Measurements from ENCODE around the gene ABCC9. TPM values are rescaled to one million over a fixed set of nuclear protein-coding genes. Genes with fewer than 3 reads are reported as not detected.

Gene ABCC9
- polyA plus RNA-seq (2012; rRNA removed): 0.02 and 0.06 TPM in 2 replicates
- 0.05 and 0.08 TPM in 2 replicates for polyA plus RNA-seq (2012; cell fraction: cytosol; rRNA removed)
- 0.02 and 0.06 TPM in 2 replicates for polyA plus RNA-seq (2012; cell fraction: nucleus; rRNA removed)

DNA sequence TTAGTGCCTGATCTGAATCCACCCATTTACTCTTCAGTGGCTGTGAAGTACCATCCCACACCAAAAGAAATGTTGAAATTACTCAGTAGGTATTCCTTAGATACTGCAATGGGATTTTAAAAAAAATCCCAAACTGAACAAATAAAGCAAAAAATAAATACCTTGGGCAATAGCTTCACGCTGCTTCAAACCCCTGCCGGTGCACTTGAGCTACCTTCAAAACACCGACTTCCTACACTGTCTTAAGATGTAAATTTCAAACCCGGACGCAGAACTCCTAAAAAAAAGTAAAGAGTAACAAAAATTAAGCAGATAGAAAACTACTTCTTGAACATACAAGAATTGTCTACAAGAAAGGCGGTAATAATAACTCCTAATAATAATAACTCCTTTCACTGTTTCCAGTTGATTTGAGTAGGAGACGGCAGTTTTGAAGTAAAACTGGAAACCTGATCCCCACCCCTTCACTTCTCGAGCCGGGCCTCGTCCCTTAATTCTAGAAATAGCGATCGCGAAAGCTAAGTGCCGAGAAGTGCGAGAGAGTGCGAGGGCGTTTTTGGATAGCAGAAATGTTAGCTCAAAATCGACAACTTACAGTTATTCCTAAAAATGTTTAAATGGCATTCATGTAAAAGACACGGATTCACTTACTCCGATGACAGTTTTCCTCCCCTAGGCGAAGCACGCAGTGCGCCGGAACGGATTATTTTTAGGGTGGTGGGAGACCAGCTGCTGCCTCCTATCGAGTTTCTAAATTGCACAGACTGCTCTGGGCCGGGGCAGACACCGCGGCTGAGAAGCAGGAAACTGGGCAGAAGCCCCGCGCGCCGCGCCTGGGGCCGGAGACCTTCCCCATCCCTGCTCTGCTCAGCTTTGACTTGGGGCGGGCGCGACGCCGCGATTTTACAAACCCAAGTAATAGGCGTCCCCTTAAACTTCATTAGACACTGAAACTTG lies at the start of gene ABCC9:
Gene ABCC9, minus strand, starts transcription at position 878 of the 957 bp plus-strand sequence. CDS start 4,752 bp downstream, outside the sequence.
- peak; percentile 35 for DNase-seq
- H2AFZ ChIP-seq (ENCODE audit: low read depth): no peak within 1 kb of the TSS
- CTCF ChIA-PET: interaction anchor here (1.3 kb wide), 1 partner anchor 83 kb away, joined by 3 read pairs; no protein-coding TSS in a partner anchor
- WGBS (ENCODE audit: low lambda C conversion rate): 15% methylated on average over 30 of the region's 42 CpGs
- no peaks in the 10 kb centered on the region for H3K79me2 ChIP-seq (ENCODE audit: insufficient read depth)
- H3K9me3 ChIP-seq: no peaks in the 10 kb centered on the region
- H3K36me3 ChIP-seq (replicated peaks in 1 of 2; ENCODE audit: control insufficient read depth in 1 of 2, insufficient read depth in 2 of 2, low read length in 1 of 2): no peaks in the 10 kb centered on the region
- H3K27ac ChIP-seq (ENCODE audit: low read depth in 2 of 2, low read length in 1 of 2): no peak within 1 kb of the TSS; a peak in 1 of 4 replicates
- TF ChIP-seq, protein P1, sequence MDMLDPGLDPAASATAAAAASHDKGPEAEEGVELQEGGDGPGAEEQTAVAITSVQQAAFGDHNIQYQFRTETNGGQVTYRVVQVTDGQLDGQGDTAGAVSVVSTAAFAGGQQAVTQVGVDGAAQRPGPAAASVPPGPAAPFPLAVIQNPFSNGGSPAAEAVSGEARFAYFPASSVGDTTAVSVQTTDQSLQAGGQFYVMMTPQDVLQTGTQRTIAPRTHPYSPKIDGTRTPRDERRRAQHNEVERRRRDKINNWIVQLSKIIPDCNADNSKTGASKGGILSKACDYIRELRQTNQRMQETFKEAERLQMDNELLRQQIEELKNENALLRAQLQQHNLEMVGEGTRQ (IDR thresholded peaks at IDR 0.05; ENCODE audit: borderline replicate concordance, low read depth, low read length): no peak
- TF ChIP-seq EZH2phosphoT487 (IDR thresholded peaks at IDR 0.05; ENCODE audit: borderline replicate concordance, low read depth) (no peak), GABPA (IDR thresholded peaks at IDR 0.05; ENCODE audit: low read depth) (no peak), RAD21 (IDR thresholded peaks at IDR 0.05; ENCODE audit: low read length) (no peak), IRF3 (IDR thresholded peaks at IDR 0.05; ENCODE audit: low read depth, low read length) (no peak), NFIC (IDR thresholded peaks at IDR 0.05; ENCODE audit: borderline replicate concordance) (no peak), MAX (IDR thresholded peaks at IDR 0.05; ENCODE audit: low read depth) (no peak), CHD2 (IDR thresholded peaks at IDR 0.05; ENCODE audit: low read length, partially characterized antibody) (no peak), CTCF (IDR thresholded peaks at IDR 0.05) (no peak), ELF1 (IDR thresholded peaks at IDR 0.05) (no peak), SIN3A (IDR thresholded peaks at IDR 0.05; ENCODE audit: borderline replicate concordance, low read depth, low read length) (no peak), MEF2A (IDR thresholded peaks at IDR 0.05; ENCODE audit: borderline replicate concordance, low read depth) (no peak), RXRA (IDR thresholded peaks at IDR 0.05; ENCODE audit: borderline replicate concordance, low read depth) (no peak), RFX5 (IDR thresholded peaks at IDR 0.05; ENCODE audit: low read length) (no peak)
- POLR2A ChIA-PET: no interaction called here
- peak within 1 kb of the TSS; percentile 26 to 46 for H3K4me3 ChIP-seq (ENCODE audit: low read depth in 2 of 2, low read length in 1 of 2)
- H3K9me2 ChIP-seq: no peaks in the 10 kb centered on the region
- H3K4me1 ChIP-seq (ENCODE audit: control insufficient read depth in 1 of 2, insufficient read depth in 2 of 2, low read depth in 1 of 2, low read length in 1 of 2): peaks cover 0 to 5% of the 10 kb centered on the region in 2 experiments; a peak in 1 of 4 replicates
- H3F3A ChIP-seq (replicated peaks; ENCODE audit: insufficient read depth): no peaks in the 10 kb centered on the region
- H3K9ac ChIP-seq: no peak within 1 kb of the TSS
- peaks cover 32% of the 10 kb centered on the region; the same call in 1 of the 2 replicates for H3K27me3 ChIP-seq (ENCODE audit: insufficient read depth)
- no peaks in the 10 kb centered on the region for H4K20me1 ChIP-seq (ENCODE audit: insufficient read depth)
- H3K4me2 ChIP-seq: peak within 1 kb of the TSS; percentile 67
